Stimulated activated CD4-positive, alpha-beta T cell treated with anti-CD3 and anti-CD28 coated beads, Interleukin-4, amount 100 ng/mL, for 1 hour (primary cell): Measurements from ENCODE around the gene SEMA5A.

Source experiments
- DNase-seq: peaks from one replicate; pipeline ENCODE4 v3.0.0-alpha.2; 2020

The SEMA5A gene

GRCh38 chr5:9042241-9042640 is 503.6 kb downstream of the SEMA5A start:
- no peak for DNase-seq

DNA sequence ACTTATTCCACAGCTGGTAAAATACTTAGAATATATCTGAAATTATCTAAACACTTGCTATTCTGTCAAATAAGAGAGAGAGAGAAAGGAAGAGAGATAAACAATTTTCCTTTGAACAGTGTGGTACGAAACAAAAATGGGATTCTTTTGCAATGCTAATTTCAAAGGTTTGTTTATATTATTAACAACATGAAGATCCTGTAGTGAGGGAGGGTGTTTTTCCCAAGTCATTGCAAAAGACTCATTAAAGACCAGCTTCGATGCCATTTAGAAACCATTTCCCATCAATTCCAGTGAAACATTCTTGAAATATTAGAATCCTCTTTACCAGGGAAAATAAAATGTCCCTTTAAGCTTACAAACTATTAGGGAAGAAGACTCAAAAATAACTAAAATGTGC is 505.4 kb downstream of the SEMA5A start:
- DNase-seq: no peak

DNA sequence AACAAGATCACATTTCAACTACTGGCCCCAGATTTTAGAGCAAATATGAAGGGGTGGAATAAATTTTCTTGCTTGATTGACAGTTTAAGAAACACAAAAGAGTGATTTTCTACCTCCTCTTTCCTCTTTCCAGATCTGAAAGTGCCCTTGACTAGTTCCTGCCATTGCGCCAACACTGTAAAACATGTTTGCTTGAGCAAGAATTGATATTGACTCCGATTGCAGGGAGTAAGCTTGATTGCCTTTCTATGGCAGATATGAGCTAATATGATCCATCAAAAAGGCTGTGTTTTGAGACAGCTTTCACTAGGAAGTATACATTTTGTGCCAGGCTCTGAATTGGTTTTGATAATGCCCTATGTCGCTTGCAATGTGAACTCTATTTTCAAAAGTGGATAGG is 508.8 kb downstream of the SEMA5A start:
- DNase-seq: no peak

DNA sequence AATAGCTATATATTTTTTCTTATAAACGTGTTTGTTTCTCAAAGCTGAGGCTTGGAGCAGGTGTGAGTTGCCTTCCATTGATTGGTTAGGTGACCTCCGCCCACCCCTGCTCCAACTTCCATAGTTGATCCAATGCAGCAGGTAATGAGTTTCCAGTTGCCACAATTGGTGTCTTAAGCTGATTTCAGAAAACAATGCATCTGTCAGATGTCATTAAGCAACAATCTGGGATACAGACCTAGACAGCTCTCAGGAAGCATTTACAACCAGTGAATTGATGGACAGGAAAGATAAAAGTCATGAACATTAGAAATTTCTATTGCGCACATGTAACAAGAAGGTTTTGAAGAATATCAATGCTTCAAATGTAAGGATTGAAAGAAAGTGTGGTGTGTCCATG is 510.5 kb downstream of the SEMA5A start:
- DNase-seq: no peak

- no peak for DNase-seq
These were observed 511.2 kb downstream of the SEMA5A start for GRCh38 chr5:9034649-9035048.

- DNase-seq: no peak
These were observed 512.4 kb downstream of the SEMA5A start for GRCh38 chr5:9033524-9033923.

GRCh38 chr5:9025942-9026341 is 519.9 kb downstream of the SEMA5A start:
- no peak for DNase-seq

- DNase-seq: no peak
These were observed 524.9 kb downstream of the SEMA5A start for GRCh38 chr5:9020996-9021395.

DNA sequence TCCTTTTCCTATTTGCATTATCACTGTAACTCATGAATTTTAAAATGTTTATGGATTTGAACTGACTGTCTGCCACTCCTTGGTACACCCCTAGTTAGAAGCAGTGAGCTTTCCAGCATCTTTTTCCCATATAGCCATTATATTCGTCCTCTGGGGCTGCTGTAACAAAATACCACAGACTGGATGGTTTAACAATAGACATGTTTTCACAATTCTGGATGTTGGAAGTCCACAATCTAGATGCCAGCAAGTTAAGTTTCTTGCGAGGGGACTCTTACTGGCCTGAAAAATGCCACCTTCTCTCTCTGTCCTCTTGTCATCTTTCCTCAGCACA is 530.0 kb downstream of the SEMA5A start:
- DNase-seq: no peak

- no peak for DNase-seq
These were observed 530.5 kb downstream of the SEMA5A start for GRCh38 chr5:9015260-9015936.

DNA sequence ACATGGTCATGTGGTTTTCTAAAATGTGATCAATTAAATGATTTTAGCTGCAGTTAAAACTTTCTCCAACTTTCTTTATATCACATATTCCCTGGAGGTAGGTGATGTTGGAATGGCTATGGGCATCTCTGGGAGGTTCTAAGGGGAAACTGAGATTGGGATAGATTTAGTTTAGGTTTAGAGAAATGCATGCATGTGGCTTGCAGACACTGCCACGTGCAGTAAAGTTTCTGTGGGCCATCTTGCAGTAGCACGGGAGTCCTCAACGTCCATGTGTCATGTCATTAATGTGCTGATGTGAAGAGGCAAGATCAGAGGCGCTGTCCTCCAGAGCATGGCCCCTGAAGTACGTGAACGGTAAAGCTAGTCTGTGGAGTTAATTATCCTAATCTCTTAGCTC is 532.7 kb downstream of the SEMA5A start:
- DNase-seq: no peak

- no peak for DNase-seq
These were observed 535.8 kb downstream of the SEMA5A start for GRCh38 chr5:9009931-9010651.

DNA sequence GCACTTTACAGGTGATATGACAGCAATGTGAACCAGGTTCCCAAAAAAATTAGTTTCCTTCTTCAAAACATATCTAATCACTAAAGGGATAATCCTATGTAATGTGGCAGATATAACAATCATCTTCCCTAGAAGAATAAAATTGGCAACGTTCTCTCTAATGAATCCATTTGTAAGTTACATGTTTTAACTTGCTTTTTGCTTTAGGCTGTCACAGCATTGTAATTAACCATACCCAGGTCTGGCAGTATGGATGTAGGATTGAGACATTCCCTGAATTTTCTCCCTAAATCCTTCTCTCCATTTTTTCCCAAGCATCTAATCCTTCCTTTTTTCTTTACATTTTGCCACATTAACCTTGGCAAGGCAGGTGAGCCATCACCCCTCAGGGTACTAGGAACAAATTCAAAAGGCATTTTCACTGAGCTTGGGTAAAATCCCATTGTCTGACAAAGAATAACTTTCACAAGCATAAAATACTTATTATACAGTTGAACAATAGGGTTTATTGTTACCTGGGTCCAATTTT is 548.3 kb downstream of the SEMA5A start:
- DNase-seq: no peak

- DNase-seq: no peak
These were observed 552.8 kb downstream of the SEMA5A start for GRCh38 chr5:8993031-8993430.
